HEK293 (cell line): ENCODE results near the gene SLC48A1.

Experiments
- CTCF ChIA-PET: fragments of 350-600 bp; formaldehyde crosslinking; extraction: SDS; loops from one replicate; lab custom pipeline; 2021; ENCODE audit warnings: antibody characterized with exemption; lab: Yijun Ruan, JAX
- POLR2A ChIA-PET: fragments of 300-600 bp; formaldehyde crosslinking; extraction: SDS; loops from one replicate; lab custom pipeline; 2020; ENCODE audit warnings: antibody characterized with exemption, inconsistent platforms; lab: Yijun Ruan, JAX
- H3K27ac ChIP-seq: fragments of 200-500 bp; sonication (Bioruptor generic); 2 replicates; pipeline ENCODE4 v1.5.1; 2014; ENCODE audit warnings: low read depth, low read length, control low read depth, inconsistent platforms; ENCODE audit errors: extremely low read depth
- H3K36me3 ChIP-seq, 2 experiments: fragments of 200-500 bp in 1 of 2; sonication (Bioruptor generic) in 1 of 2; 1 replicate in 1 of 2; 2 replicates in 1 of 2; pipeline ENCODE4 v1.5.1; 2014 to 2017; ENCODE audit warnings: inconsistent platforms in 2 of 2, low read length in 2 of 2; ENCODE audit not compliant: control insufficient read depth in 2 of 2, insufficient read depth in 1 of 2
- H3K4me1 ChIP-seq: fragments of 200-500 bp; sonication (Bioruptor generic); 2 replicates; pipeline ENCODE4 v1.5.1; 2014; ENCODE audit warnings: mild to moderate bottlenecking, low read length, inconsistent platforms; ENCODE audit not compliant: control insufficient read depth, insufficient read depth
- H3K4me3 ChIP-seq: 2 replicates; pipeline ENCODE4 v1.5.1; 2011; ENCODE audit warnings: low read depth, mild to moderate bottlenecking, control low read depth, low read length, moderate library complexity
- H3K9me3 ChIP-seq: fragments of 200-500 bp; sonication (Bioruptor generic); 2 replicates; pipeline ENCODE4 v1.5.1; 2014; ENCODE audit warnings: low read depth, low read length, inconsistent platforms; ENCODE audit not compliant: control insufficient read depth, insufficient read depth
- EGR2 ChIP-seq: fragments of 450-650 bp; formaldehyde crosslinking; IDR thresholded peaks from 2 replicates; pipeline ENCODE4 v1.5.1; 2016; ENCODE audit warnings: low read depth, missing biosample characterization, missing genetic modification characterization
- HOXD13 ChIP-seq: sonication (generic); formaldehyde crosslinking; IDR thresholded peaks from 2 replicates; pipeline ENCODE4 v1.8.0; 2022; ENCODE audit warnings: missing genetic modification reagents, borderline replicate concordance
- KLF16 ChIP-seq: fragments of 450-650 bp; formaldehyde crosslinking; IDR thresholded peaks from 2 replicates; pipeline ENCODE4 v1.5.1; 2017; ENCODE audit warnings: missing biosample characterization, missing genetic modification characterization
- ZFP3 ChIP-seq: fragments of 450-650 bp; formaldehyde crosslinking; IDR thresholded peaks from 2 replicates; pipeline ENCODE4 v1.5.1; 2016; ENCODE audit warnings: low read depth, missing biosample characterization, missing genetic modification characterization
- ZNF214 ChIP-seq: fragments of 450-650 bp; formaldehyde crosslinking; IDR thresholded peaks from 2 replicates; pipeline ENCODE4 v1.5.1; 2017; ENCODE audit warnings: missing biosample characterization, mild to moderate bottlenecking, missing genetic modification characterization, borderline replicate concordance
- ZNF248 ChIP-seq: fragments of 450-650 bp; formaldehyde crosslinking; IDR thresholded peaks from 2 replicates; pipeline ENCODE4 v1.5.1; 2017; ENCODE audit warnings: missing biosample characterization, missing genetic modification characterization
- ZNF341 ChIP-seq: fragments of 450-650 bp; formaldehyde crosslinking; IDR thresholded peaks from 2 replicates; pipeline ENCODE4; 2016; ENCODE audit warnings: low read depth, missing biosample characterization, missing genetic modification characterization
- ZNF416 ChIP-seq: fragments of 450-650 bp; formaldehyde crosslinking; IDR thresholded peaks from 2 replicates; pipeline ENCODE4 v1.5.1; 2016; ENCODE audit warnings: missing biosample characterization, missing genetic modification characterization
- ZNF610 ChIP-seq: fragments of 450-650 bp; formaldehyde crosslinking; IDR thresholded peaks from 2 replicates; pipeline ENCODE4 v1.5.1; 2016; ENCODE audit warnings: missing biosample characterization, missing genetic modification characterization, borderline replicate concordance
- ZNF623 ChIP-seq: fragments of 450-650 bp; formaldehyde crosslinking; IDR thresholded peaks from 2 replicates; pipeline ENCODE4 v1.5.1; 2016; ENCODE audit warnings: missing biosample characterization, missing genetic modification characterization
- ZNF624 ChIP-seq: fragments of 450-650 bp; formaldehyde crosslinking; IDR thresholded peaks from 2 replicates; pipeline ENCODE4 v1.5.1; 2017; ENCODE audit warnings: missing biosample characterization, missing genetic modification characterization
- ZNF629 ChIP-seq: fragments of 450-650 bp; formaldehyde crosslinking; IDR thresholded peaks from 2 replicates; pipeline ENCODE4 v1.5.1; 2017; ENCODE audit warnings: missing biosample characterization, missing genetic modification characterization
- ZNF670 ChIP-seq: fragments of 450-650 bp; formaldehyde crosslinking; IDR thresholded peaks from 2 replicates; pipeline ENCODE4 v1.5.1; 2016; ENCODE audit warnings: missing biosample characterization, missing genetic modification characterization, low read depth
- ZNF791 ChIP-seq: fragments of 450-650 bp; formaldehyde crosslinking; IDR thresholded peaks from 2 replicates; pipeline ENCODE4 v1.5.1; 2016; ENCODE audit warnings: missing biosample characterization, missing genetic modification characterization
- TF ChIP-seq, protein P1 (sequence below): fragments of 450-650 bp; formaldehyde crosslinking; IDR thresholded peaks from 2 replicates; pipeline ENCODE4 v1.5.1; 2016; ENCODE audit warnings: missing biosample characterization, missing genetic modification characterization
- TF ChIP-seq, protein P2 (sequence below): fragments of 450-650 bp; formaldehyde crosslinking; IDR thresholded peaks from 2 replicates; pipeline ENCODE4 v1.5.1; 2016; ENCODE audit warnings: missing biosample characterization, missing genetic modification characterization
- TF ChIP-seq, protein P3 (sequence below): fragments of 450-650 bp; formaldehyde crosslinking; IDR thresholded peaks from 2 replicates; pipeline ENCODE4 v1.5.1; 2016; ENCODE audit warnings: missing biosample characterization, missing genetic modification characterization
- TF ChIP-seq, protein P4 (sequence below): fragments of 450-650 bp; formaldehyde crosslinking; IDR thresholded peaks from 2 replicates; pipeline ENCODE4 v1.5.1; 2016; ENCODE audit warnings: missing biosample characterization, missing genetic modification characterization
- TF ChIP-seq, protein P5 (sequence below): fragments of 450-650 bp; formaldehyde crosslinking; IDR thresholded peaks from 2 replicates; pipeline ENCODE4 v1.5.1; 2017; ENCODE audit warnings: missing biosample characterization, missing genetic modification characterization
- TF ChIP-seq, protein P6 (sequence below): fragments of 450-650 bp; formaldehyde crosslinking; IDR thresholded peaks from 2 replicates; pipeline ENCODE4 v1.5.1; 2016; ENCODE audit warnings: missing biosample characterization, missing genetic modification characterization

SLC48A1 gene

DNA sequence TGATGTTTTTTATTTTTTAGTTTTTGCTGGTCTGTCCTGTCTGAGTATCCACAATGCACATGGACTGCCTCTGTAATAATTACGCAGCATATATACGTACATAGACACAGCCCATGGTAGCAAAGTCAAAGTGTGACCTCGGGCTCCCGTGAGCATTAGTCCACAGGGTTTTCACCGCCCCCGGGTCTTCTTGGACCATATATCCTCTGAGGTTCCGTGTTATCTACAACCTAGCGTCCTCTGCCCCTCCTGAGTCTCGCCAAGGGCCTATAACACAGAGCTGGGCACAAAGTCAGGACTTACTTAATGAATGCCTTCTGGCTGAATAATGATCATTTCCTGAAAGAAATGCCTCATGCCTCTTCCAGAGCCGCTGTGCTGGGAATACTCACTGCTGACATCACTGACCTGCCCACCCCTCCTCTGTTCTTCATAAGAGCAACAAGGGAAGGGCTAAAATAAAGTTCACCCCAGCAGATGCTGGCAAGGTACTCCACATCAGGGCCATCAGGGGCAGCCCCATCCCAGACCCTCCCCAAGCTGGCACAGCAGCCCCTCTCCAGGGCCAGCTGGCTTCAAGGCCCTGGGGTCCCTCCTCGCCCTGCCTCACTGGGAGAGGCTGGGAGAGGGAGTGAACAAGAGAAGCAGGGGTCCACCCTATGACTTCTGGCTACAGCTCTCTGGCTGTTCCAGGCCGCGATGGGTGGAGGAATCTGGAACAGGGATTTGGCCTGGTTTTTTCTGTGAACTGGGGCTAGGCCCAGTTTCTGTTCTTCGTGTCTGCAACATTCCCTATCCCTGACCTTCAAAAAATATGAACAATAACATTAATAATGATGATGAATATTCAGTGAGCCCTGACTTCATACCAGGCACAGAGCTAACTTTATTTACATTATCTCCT is 38.8 kb downstream of the SLC48A1 start (continued):
- peak; percentile 44; the same call in 1 of the 2 replicates for TF ChIP-seq ZNF341 (tag by site-specific recombination)
- TF ChIP-seq, protein P1, sequence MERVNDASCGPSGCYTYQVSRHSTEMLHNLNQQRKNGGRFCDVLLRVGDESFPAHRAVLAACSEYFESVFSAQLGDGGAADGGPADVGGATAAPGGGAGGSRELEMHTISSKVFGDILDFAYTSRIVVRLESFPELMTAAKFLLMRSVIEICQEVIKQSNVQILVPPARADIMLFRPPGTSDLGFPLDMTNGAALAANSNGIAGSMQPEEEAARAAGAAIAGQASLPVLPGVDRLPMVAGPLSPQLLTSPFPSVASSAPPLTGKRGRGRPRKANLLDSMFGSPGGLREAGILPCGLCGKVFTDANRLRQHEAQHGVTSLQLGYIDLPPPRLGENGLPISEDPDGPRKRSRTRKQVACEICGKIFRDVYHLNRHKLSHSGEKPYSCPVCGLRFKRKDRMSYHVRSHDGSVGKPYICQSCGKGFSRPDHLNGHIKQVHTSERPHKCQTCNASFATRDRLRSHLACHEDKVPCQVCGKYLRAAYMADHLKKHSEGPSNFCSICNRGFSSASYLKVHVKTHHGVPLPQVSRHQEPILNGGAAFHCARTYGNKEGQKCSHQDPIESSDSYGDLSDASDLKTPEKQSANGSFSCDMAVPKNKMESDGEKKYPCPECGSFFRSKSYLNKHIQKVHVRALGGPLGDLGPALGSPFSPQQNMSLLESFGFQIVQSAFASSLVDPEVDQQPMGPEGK (tag by site-specific recombination), result no peak
- TF ChIP-seq ZNF670 (tag by site-specific recombination), result no peak
- TF ChIP-seq ZNF623 (tag by site-specific recombination), result no peak
- TF ChIP-seq, protein P2, sequence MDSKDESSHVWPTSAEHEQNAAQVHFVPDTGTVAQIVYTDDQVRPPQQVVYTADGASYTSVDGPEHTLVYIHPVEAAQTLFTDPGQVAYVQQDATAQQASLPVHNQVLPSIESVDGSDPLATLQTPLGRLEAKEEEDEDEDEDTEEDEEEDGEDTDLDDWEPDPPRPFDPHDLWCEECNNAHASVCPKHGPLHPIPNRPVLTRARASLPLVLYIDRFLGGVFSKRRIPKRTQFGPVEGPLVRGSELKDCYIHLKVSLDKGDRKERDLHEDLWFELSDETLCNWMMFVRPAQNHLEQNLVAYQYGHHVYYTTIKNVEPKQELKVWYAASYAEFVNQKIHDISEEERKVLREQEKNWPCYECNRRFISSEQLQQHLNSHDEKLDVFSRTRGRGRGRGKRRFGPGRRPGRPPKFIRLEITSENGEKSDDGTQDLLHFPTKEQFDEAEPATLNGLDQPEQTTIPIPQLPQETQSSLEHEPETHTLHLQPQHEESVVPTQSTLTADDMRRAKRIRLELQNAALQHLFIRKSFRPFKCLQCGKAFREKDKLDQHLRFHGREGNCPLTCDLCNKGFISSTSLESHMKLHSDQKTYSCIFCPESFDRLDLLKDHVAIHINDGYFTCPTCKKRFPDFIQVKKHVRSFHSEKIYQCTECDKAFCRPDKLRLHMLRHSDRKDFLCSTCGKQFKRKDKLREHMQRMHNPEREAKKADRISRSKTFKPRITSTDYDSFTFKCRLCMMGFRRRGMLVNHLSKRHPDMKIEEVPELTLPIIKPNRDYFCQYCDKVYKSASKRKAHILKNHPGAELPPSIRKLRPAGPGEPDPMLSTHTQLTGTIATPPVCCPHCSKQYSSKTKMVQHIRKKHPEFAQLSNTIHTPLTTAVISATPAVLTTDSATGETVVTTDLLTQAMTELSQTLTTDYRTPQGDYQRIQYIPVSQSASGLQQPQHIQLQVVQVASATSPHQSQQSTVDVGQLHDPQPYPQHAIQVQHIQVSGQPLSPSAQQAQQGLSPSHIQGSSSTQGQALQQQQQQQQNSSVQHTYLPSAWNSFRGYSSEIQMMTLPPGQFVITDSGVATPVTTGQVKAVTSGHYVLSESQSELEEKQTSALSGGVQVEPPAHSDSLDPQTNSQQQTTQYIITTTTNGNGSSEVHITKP (tag by site-specific recombination), result no peak
- TF ChIP-seq, protein P3, sequence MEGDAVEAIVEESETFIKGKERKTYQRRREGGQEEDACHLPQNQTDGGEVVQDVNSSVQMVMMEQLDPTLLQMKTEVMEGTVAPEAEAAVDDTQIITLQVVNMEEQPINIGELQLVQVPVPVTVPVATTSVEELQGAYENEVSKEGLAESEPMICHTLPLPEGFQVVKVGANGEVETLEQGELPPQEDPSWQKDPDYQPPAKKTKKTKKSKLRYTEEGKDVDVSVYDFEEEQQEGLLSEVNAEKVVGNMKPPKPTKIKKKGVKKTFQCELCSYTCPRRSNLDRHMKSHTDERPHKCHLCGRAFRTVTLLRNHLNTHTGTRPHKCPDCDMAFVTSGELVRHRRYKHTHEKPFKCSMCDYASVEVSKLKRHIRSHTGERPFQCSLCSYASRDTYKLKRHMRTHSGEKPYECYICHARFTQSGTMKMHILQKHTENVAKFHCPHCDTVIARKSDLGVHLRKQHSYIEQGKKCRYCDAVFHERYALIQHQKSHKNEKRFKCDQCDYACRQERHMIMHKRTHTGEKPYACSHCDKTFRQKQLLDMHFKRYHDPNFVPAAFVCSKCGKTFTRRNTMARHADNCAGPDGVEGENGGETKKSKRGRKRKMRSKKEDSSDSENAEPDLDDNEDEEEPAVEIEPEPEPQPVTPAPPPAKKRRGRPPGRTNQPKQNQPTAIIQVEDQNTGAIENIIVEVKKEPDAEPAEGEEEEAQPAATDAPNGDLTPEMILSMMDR (tag by site-specific recombination), result no peak
- TF ChIP-seq, protein P4, sequence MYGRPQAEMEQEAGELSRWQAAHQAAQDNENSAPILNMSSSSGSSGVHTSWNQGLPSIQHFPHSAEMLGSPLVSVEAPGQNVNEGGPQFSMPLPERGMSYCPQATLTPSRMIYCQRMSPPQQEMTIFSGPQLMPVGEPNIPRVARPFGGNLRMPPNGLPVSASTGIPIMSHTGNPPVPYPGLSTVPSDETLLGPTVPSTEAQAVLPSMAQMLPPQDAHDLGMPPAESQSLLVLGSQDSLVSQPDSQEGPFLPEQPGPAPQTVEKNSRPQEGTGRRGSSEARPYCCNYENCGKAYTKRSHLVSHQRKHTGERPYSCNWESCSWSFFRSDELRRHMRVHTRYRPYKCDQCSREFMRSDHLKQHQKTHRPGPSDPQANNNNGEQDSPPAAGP (tag by site-specific recombination), result peak; percentile 50; the same call in 1 of the 2 replicates
- no peak for TF ChIP-seq ZFP3
- TF ChIP-seq ZNF214 (tag by site-specific recombination), result no peak

DNA sequence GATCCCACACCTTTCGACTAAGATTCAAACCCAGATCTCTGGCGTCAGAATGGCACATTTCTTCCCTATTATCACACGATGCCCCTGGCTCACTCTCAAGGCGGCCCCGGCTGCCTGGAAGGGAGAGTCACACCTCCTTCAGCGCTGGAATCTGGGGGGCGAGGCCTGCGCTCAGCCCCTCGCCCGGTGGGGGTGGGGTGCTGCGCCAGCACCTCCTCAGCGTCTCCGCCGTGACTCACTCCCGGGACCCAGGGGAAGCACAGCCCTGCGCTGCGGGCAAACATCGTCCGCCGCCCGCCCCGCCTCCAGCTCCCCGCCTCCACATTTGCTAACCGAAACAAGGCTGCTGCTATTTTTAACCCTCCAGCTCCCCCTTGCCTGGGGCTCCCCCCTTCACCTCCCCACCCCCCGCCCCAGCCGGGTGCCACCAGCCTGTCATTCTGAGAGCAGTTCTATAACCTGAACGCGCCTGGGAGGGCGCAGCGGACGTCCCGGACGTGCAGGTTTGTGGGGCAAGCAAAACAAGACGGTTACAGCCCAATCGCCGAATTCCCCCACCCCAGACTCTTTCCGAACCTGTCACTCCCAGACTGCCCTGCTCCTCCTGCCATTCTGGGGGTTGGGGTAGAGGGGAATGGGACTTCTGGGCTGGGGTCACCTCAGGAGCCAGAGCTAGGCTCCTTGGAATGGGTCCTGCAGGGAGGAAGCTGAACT is 39.9 kb downstream of the SLC48A1 start:
- ChIA-PET POLR2A (interaction anchor here (0.6 to 1.9 kb wide), 9 partner anchors 11 to 977 kb away, joined by 3 to 15 read pairs (median 3); no protein-coding TSS in a partner anchor), CTCF (interaction anchor here (0.7 to 5.3 kb wide), 12 partner anchors 9 to 97 kb away, joined by 3 to 71 read pairs (median 4); no protein-coding TSS in a partner anchor)
- H3K4me3 ChIP-seq, result peak overlapping the region; percentile 28
- H3K9me3 ChIP-seq, result no peaks in the 10 kb centered on the region
- peaks cover 0 to 7% of the 10 kb centered on the region in 2 experiments; a peak in 1 of 3 replicates for H3K36me3 ChIP-seq
- H3K27ac ChIP-seq, result peak overlapping the region; percentile 66
- peaks cover 27% of the 10 kb centered on the region for H3K4me1 ChIP-seq
- TF ChIP-seq ZNF791 (tag by site-specific recombination) (no peak), KLF16 (tag by site-specific recombination) (peak; percentile 84), EGR2 (tag by site-specific recombination) (peak; percentile 86), ZNF610 (tag by site-specific recombination) (0 out of 2 replicates have a peak, but pooled peaks have one; percentile 28), ZNF248 (tag by site-specific recombination) (no peak), ZNF416 (tag by site-specific recombination) (no peak), HOXD13 (CRISPR knock-in tag) (no peak), ZNF624 (tag by site-specific recombination) (no peak), ZNF629 (tag by site-specific recombination) (0 out of 2 replicates have a peak, but pooled peaks have one; percentile 35)
- TF ChIP-seq, protein P5, sequence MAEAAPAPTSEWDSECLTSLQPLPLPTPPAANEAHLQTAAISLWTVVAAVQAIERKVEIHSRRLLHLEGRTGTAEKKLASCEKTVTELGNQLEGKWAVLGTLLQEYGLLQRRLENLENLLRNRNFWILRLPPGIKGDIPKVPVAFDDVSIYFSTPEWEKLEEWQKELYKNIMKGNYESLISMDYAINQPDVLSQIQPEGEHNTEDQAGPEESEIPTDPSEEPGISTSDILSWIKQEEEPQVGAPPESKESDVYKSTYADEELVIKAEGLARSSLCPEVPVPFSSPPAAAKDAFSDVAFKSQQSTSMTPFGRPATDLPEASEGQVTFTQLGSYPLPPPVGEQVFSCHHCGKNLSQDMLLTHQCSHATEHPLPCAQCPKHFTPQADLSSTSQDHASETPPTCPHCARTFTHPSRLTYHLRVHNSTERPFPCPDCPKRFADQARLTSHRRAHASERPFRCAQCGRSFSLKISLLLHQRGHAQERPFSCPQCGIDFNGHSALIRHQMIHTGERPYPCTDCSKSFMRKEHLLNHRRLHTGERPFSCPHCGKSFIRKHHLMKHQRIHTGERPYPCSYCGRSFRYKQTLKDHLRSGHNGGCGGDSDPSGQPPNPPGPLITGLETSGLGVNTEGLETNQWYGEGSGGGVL (tag by site-specific recombination), result peak; percentile 91
- TF ChIP-seq, protein P6, sequence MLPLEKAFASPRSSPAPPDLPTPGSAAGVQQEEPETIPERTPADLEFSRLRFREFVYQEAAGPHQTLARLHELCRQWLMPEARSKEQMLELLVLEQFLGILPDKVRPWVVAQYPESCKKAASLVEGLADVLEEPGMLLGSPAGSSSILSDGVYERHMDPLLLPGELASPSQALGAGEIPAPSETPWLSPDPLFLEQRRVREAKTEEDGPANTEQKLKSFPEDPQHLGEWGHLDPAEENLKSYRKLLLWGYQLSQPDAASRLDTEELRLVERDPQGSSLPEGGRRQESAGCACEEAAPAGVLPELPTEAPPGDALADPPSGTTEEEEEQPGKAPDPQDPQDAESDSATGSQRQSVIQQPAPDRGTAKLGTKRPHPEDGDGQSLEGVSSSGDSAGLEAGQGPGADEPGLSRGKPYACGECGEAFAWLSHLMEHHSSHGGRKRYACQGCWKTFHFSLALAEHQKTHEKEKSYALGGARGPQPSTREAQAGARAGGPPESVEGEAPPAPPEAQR, result no peak
